Measurements from ENCODE around the gene TARP.

TARP gene

DNA sequence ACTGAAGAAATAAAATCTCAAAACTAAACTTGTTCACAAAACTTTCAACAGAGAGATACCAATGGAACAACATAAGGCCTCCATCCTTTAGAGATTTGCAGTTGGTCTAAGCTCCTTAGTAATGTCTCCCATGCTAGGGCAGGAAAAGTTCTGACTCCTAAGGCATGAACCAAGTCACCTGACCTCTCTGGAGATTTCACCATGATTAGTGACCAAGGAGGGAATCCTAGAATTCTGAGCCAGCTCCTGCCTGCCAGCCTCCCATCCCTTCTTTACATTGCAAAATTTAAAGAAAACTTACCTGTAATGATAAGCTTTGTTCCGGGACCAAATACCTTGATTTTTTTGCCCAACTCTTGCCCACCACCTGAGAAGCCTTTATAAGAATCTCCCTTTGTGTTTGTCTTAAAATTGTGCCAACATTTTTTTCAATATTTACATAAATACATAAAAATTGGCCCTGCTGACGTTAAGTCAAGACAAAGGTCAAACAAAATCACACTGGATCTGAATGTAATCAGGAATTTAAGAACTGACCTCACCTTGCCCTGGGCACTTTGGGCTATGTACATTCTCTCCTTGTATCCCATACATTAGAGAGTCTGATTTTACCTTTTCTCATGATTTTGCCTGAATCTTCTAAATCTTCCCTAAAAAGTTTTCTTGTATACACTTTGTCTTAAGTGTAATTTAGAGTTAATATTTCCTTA, at the start of gene TARP:
Gene TARP (minus strand): TSS at position 351 of the 710 bp plus-strand sequence.
- ATAC-seq (replicated peaks in 6 of 8), result no peak
- Histone ChIP-seq H3K4me1 (replicated peaks in 1 of 2) (no peaks in the 10 kb centered on the region), H3K4me3 (no peak within 1 kb of the TSS), H3K27ac (no peak within 1 kb of the TSS)
- WGBS, 10 experiments, result 0 to 95% (median 71%) methylated on average over 1 to 2 of the region's 2 CpGs; no CpG with 5 or more reads in 1 of the 10 experiments
- in situ Hi-C loops (cut with MboI; ENCODE audit: low pct_unique_long_range_greater_than_20kb in 2 of 9, low sequenced_read_pairs in 9 of 9, unreplicated experiment in 9 of 9), result no loop called here

DNA sequence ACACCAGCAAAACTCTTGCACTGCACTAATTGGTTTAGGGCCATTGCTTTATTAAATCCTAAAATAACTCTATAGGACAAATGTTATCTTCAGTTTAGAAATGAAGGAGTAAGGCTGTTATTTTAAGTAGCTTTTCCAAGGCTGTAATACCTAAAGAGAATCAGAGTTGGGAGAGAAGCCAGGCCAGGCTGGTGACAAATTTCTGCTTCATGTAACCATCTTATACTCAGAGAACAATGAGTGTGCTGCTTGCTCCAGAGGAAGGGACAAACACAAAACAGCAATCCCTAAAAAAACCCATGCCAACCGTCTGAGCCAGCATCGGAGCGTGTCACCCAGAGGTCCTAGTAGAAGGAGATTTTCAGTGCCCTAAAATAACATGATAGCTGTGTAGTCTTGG, 49.7 kb upstream of the TARP start:
- WGBS, 10 experiments, result 40 to 100% (median 69%) methylated on average over 1 to 3 of the region's 3 CpGs; no CpG with 5 or more reads in 3 of the 10 experiments
- Histone ChIP-seq H3K27ac (no peak overlapping the region), H3K4me1 (replicated peaks in 1 of 2) (peaks cover 16 to 24% of the 10 kb centered on the region in 2 donors), H3K4me3 (no peak overlapping the region)
- no peak for ATAC-seq (replicated peaks in 6 of 8)
- in situ Hi-C loops (cut with MboI; ENCODE audit: low pct_unique_long_range_greater_than_20kb in 2 of 9, low sequenced_read_pairs in 9 of 9, unreplicated experiment in 9 of 9), result loop anchor here in 3 of 9 experiments (25.0 kb wide), 4 partner anchors 111 to 436 kb away; partner anchors contain the start of genes EPDR1 (in 1 of the 3) and SFRP4 (in 1 of the 3)

DNA sequence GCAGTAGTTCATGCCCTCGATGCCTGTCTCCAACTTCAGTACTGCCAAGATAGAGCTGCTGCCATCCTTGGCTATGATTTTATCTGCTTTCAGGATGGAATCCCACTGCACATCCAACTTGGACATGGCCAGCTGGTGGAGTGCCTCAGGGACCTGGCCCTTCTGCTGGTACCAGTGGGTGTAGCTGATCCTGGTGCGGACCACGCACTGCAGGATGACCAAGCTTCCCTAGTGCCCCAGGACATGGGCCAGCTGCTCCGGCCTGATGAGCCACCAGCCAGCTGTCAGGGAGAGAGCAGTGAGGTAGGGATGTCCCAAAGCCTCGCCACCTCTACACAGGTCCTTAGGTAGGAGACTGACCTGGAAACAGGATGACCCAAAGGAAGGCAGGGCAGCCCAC, 49.0 kb upstream of the TARP start:
- WGBS, 10 experiments, result 38 to 100% (median 90%) methylated on average over 1 to 2 of the region's 5 CpGs; no CpG with 5 or more reads in 6 of the 10 experiments
- no peak overlapping the region for H3K27ac ChIP-seq
- H3K4me1 ChIP-seq (replicated peaks in 1 of 2), result peaks cover 9 to 22% of the 10 kb centered on the region in 2 donors
- H3K4me3 ChIP-seq, result no peak overlapping the region
- in situ Hi-C loops (cut with MboI; ENCODE audit: low pct_unique_long_range_greater_than_20kb in 2 of 9, low sequenced_read_pairs in 9 of 9, unreplicated experiment in 9 of 9), result loop anchor here in 3 of 9 experiments (25.0 kb wide), 4 partner anchors 110 to 435 kb away; partner anchors contain the start of genes EPDR1 (in 1 of the 3) and SFRP4 (in 1 of the 3)
- no peak for ATAC-seq (replicated peaks in 6 of 8)

DNA sequence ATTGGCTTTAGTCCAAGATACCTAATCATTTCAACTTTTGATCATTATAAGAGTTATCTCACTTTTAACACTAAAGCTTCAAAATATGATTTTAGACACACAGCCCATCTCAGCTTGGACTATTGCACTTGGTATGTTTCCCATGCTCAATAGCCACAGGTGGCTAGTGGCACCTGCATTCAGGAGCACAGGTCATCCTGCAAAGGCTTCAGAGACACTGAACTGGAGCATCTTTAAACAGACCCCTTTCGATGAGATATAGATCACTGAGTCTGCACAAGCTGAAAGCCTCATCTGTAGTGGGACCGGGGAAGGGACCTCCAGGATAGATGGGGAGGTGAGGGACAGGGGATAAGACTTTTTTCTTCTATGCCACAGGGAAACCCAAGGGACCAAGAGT, 48.5 kb upstream of the TARP start:
- Histone ChIP-seq H3K4me1 (replicated peaks in 1 of 2) (peaks cover 4 to 17% of the 10 kb centered on the region in 2 donors), H3K27ac (no peak overlapping the region), H3K4me3 (no peak overlapping the region)
- in situ Hi-C loops (cut with MboI; ENCODE audit: low pct_unique_long_range_greater_than_20kb in 2 of 9, low sequenced_read_pairs in 9 of 9, unreplicated experiment in 9 of 9), result loop anchor here in 3 of 9 experiments (25.0 kb wide), 4 partner anchors 110 to 435 kb away; partner anchors contain the start of genes EPDR1 (in 1 of the 3) and SFRP4 (in 1 of the 3)
- 33 to 100% (median 100%) methylated on average over 1 to 2 of the region's 2 CpGs; no CpG with 5 or more reads in 5 of the 10 experiments for WGBS, 10 experiments
- no peak for ATAC-seq (replicated peaks in 6 of 8)

GRCh38 chr7:38321515-38321944, 48.1 kb upstream of the TARP start:
- Histone ChIP-seq H3K4me3 (no peak overlapping the region), H3K27ac (no peak overlapping the region), H3K4me1 (replicated peaks in 1 of 2) (peaks cover 0 to 17% of the 10 kb centered on the region in 2 donors)
- in situ Hi-C loops (cut with MboI; ENCODE audit: low pct_unique_long_range_greater_than_20kb in 2 of 9, low sequenced_read_pairs in 9 of 9, unreplicated experiment in 9 of 9), result loop anchor here in 3 of 9 experiments (25.0 kb wide), 4 partner anchors 109 to 434 kb away; partner anchors contain the start of genes EPDR1 (in 1 of the 3) and SFRP4 (in 1 of the 3)
- 0 to 94% (median 86%) methylated on average over 1 to 3 of the region's 3 CpGs; no CpG with 5 or more reads in 7 of the 10 experiments for WGBS, 10 experiments
- ATAC-seq (replicated peaks in 6 of 8), result peak in 3 of 8 experiments; percentile 32 to 48 (median 47)

DNA sequence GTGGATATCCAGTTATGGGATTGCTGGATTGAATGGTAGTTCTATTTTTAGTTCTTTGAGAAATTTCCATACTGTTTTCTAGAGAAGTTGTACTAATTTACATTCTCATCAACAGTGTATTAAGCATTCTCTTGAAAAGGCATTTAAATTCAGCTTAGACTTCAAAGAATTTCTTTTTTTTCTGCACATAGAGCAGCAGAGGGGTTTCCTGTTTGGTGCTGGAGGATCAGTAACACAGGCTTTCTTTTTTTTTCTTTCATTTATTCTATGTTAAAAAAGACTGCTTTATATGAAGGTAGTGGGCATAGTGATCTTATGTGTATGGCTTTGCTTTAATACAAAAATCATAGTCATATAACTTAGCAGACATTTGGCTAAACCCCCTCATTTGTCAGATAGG, 47.6 kb upstream of the TARP start:
- H3K4me3 ChIP-seq, result no peak overlapping the region
- no peak for ATAC-seq (replicated peaks in 6 of 8)
- H3K27ac ChIP-seq, result no peak overlapping the region
- in situ Hi-C loops (cut with MboI; ENCODE audit: low pct_unique_long_range_greater_than_20kb in 2 of 9, low sequenced_read_pairs in 9 of 9, unreplicated experiment in 9 of 9), result loop anchor here in 3 of 9 experiments (25.0 kb wide), 4 partner anchors 109 to 434 kb away; partner anchors contain the start of genes EPDR1 (in 1 of the 3) and SFRP4 (in 1 of the 3)
- H3K4me1 ChIP-seq (replicated peaks in 1 of 2), result peaks cover 0 to 17% of the 10 kb centered on the region in 2 donors

DNA sequence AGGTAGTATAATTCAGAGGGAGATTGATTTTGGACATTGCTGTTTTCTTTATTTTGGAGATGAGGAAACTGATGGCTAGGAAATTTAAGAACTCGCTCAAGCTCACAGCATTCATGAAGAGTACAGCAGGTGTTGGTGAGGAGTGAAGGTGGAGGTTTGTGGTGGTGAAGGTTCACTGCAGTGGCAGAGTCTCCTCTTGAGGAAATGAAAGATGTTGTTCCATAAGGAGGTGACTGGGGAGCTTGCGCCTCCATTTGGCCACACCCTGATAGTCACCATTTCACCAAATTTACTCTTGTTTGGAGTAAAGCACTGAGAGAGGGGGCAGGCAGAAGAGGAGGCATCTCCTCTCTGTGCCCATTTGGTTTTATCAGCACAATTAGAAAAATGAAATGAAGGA, 46.4 kb upstream of the TARP start:
- Histone ChIP-seq H3K27ac (no peak overlapping the region), H3K4me1 (replicated peaks in 1 of 2) (peaks cover 0 to 17% of the 10 kb centered on the region in 2 donors), H3K4me3 (no peak overlapping the region)
- in situ Hi-C loops (cut with MboI; ENCODE audit: low pct_unique_long_range_greater_than_20kb in 2 of 9, low sequenced_read_pairs in 9 of 9, unreplicated experiment in 9 of 9), result loop anchor here in 3 of 9 experiments (10.0 to 25.0 kb wide), 5 partner anchors 108 to 433 kb away; partner anchors contain the start of genes EPDR1 (in 1 of the 3) and SFRP4 (in 1 of the 3)
- no peak for ATAC-seq (replicated peaks in 6 of 8)
- WGBS, 10 experiments, result 50 to 100% (median 88%) methylated on average over 1 to 2 of the region's 2 CpGs; no CpG with 5 or more reads in 3 of the 10 experiments

GRCh38 chr7:38318803-38319416, 45.5 kb upstream of the TARP start:
- no peak overlapping the region for H3K27ac ChIP-seq
- H3K4me1 ChIP-seq (replicated peaks in 1 of 2), result peaks cover 0 to 17% of the 10 kb centered on the region in 2 donors
- peak; percentile 92 to 100 (median 99) for ATAC-seq (replicated peaks in 6 of 8)
- no peak overlapping the region for H3K4me3 ChIP-seq
- 0 to 35% (median 8%) methylated on average over 1 to 4 of the region's 4 CpGs; no CpG with 5 or more reads in 2 of the 10 experiments for WGBS, 10 experiments
- in situ Hi-C loops (cut with MboI; ENCODE audit: low pct_unique_long_range_greater_than_20kb in 2 of 9, low sequenced_read_pairs in 9 of 9, unreplicated experiment in 9 of 9), result loop anchor here in 3 of 9 experiments (10.0 to 25.0 kb wide), 5 partner anchors 107 to 432 kb away; partner anchors contain the start of genes EPDR1 (in 1 of the 3) and SFRP4 (in 1 of the 3)

- in situ Hi-C loops (cut with MboI; ENCODE audit: low pct_unique_long_range_greater_than_20kb in 2 of 9, low sequenced_read_pairs in 9 of 9, unreplicated experiment in 9 of 9), result loop anchor here in 3 of 9 experiments (10.0 to 25.0 kb wide), 5 partner anchors 106 to 431 kb away; partner anchors contain the start of genes EPDR1 (in 1 of the 3) and SFRP4 (in 1 of the 3)
- 46 to 100% (median 87%) methylated on average over 1 to 9 of the region's 9 CpGs for WGBS, 10 experiments
- Histone ChIP-seq H3K27ac (no peak overlapping the region), H3K4me3 (no peak overlapping the region), H3K4me1 (replicated peaks in 1 of 2) (peaks cover 0 to 17% of the 10 kb centered on the region in 2 donors)
- ATAC-seq (replicated peaks in 6 of 8), result no peak
These were observed 44.8 kb upstream of the TARP start for GRCh38 chr7:38318241-38318640.

GRCh38 chr7:38317515-38317914, 44.1 kb upstream of the TARP start:
- peaks cover 0 to 17% of the 10 kb centered on the region in 2 donors for H3K4me1 ChIP-seq (replicated peaks in 1 of 2)
- no peak overlapping the region for H3K27ac ChIP-seq
- in situ Hi-C loops (cut with MboI; ENCODE audit: low pct_unique_long_range_greater_than_20kb in 2 of 9, low sequenced_read_pairs in 9 of 9, unreplicated experiment in 9 of 9), result loop anchor here in 3 of 9 experiments (10.0 to 25.0 kb wide), 5 partner anchors 105 to 430 kb away; partner anchors contain the start of genes EPDR1 (in 1 of the 3) and SFRP4 (in 1 of the 3)
- H3K4me3 ChIP-seq, result no peak overlapping the region
- ATAC-seq (replicated peaks in 6 of 8), result no peak
- 47 to 90% (median 68%) methylated on average over 2 to 8 of the region's 9 CpGs; no CpG with 5 or more reads in 3 of the 10 experiments for WGBS, 10 experiments

DNA sequence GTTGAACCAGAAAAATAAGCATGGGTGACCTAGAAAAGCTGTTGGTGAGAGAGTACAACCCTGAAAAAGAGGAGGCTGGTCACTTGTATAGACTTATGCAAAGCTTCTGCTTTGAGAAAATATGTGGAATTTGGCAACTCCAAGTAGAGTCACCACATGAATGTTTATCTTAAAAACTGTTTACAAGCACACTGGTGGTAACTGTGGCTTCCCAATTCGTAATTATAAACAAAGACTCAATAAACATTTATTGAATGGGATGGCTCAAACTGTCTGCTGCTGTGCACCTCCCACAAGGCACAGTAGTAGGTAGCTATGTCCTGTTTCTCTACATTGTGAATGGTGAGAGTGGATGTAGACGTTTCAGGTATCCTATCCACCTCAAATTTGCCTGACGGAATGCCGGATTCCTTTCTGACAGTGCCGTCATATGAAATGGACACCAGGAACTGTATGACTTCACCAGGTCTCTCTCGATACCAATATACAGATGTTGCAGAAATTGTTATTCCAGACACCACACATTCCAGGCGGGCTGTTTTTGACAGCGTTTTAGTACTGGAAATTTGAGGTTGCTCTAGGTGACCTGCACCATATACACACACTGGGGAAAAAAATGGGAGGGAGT, 43.4 kb upstream of the TARP start:
- Histone ChIP-seq H3K27ac (no peak overlapping the region), H3K4me3 (no peak overlapping the region), H3K4me1 (replicated peaks in 1 of 2) (peaks cover 0 to 17% of the 10 kb centered on the region in 2 donors)
- 20 to 100% (median 80%) methylated on average over 1 to 8 of the region's 8 CpGs for WGBS, 10 experiments
- in situ Hi-C loops (cut with MboI; ENCODE audit: low pct_unique_long_range_greater_than_20kb in 2 of 9, low sequenced_read_pairs in 9 of 9, unreplicated experiment in 9 of 9), result loop anchor here in 3 of 9 experiments (10.0 to 25.0 kb wide), 5 partner anchors 105 to 430 kb away; partner anchors contain the start of genes EPDR1 (in 1 of the 3) and SFRP4 (in 1 of the 3)
- peak in 1 of 8 experiments; percentile 35 for ATAC-seq (replicated peaks in 6 of 8)

DNA sequence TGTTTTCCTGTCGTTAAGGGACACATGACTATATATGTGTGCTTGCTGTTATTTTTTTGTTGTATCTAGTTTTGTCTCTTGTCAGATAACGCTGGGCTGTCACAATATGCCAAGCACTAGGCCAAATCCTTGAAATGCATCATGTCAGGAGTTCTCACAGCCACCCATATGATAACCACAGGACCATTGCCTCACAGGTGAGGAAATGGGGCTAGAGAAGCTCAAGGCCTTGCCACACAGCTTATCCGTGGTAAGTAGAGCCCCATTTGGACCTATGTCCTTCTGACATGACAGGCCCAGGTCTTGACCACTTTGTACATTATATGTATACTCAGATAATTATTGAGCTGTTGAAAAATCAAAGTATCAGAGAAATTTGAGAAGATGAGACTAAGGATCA, 42.0 kb upstream of the TARP start:
- in situ Hi-C loops (cut with MboI; ENCODE audit: low pct_unique_long_range_greater_than_20kb in 2 of 9, low sequenced_read_pairs in 9 of 9, unreplicated experiment in 9 of 9), result loop anchor here in 3 of 9 experiments (10.0 to 25.0 kb wide), 5 partner anchors 103 to 428 kb away; partner anchors contain the start of genes EPDR1 (in 1 of the 3) and SFRP4 (in 1 of the 3)
- Histone ChIP-seq H3K4me3 (no peak overlapping the region), H3K4me1 (replicated peaks in 1 of 2) (peaks cover 0 to 17% of the 10 kb centered on the region in 2 donors), H3K27ac (no peak overlapping the region)
- WGBS, 10 experiments, result 10 to 93% (median 76%) methylated on average over 1 to 3 of the region's 3 CpGs; no CpG with 5 or more reads in 3 of the 10 experiments
- ATAC-seq (replicated peaks in 6 of 8), result no peak

Measured in motor neuron (in vitro differentiated cells).